Measurements from ENCODE around the gene RNF19B. TPM values are rescaled to one million over a fixed set of nuclear protein-coding genes. Genes with fewer than 3 reads are reported as not detected.

Gene RNF19B
- total and polyA plus RNA-seq, 2 of the 8 experiments (the other 6 are each of a cell fraction or from before 2014, with no cell fraction given), result 9.2 to 11.2 TPM

DNA sequence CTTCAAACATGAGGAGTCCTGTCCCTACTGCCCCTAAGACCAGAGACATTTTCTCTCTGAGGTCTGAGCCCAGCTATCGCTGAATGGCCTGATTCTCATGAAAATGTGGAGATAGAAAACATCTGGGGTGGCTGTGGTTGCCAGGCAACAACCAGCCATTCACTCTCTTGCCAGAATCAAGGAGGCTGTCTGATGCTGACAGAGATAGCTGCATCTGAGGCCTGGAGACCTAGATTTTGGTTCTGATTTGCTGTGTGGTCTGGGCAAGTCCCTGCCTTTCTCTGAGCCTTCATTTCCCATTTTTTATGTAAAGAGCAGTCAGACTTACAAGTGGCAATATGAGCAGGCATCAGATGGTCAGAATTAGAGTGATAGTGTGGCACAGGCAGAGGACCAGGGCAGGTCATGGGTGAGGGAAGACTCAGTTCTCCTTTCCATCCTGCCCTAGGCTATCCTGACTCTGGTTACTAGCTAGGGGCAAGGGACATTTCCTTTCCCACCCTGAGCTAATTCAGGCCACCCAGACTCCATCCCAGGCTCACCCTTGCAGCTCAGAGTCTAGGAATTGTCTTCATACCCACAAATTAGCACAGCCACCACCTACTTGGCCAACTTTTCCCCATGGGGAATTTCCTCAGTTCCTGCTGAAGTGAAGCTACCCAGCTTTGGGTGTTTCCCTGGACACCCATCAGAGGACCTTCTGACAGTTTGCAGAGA lies 20.0 kb upstream of the RNF19B start:
- Histone ChIP-seq H4K20me1 (replicated peaks in 1 of 2; ENCODE audit: control insufficient read depth in 1 of 2, insufficient read depth in 2 of 2, low read length in 2 of 2) (no peaks in the 10 kb centered on the region), H3K9me3 (ENCODE audit: insufficient read depth in 2 of 2, low read depth in 1 of 2, low read length in 1 of 2) (no peaks in the 10 kb centered on the region), H2AK5ac (ENCODE audit: low read depth, low read length) (no peak overlapping the region), H3K9ac (replicated peaks in 1 of 4; ENCODE audit: extremely low read depth in 1 of 4, low read depth in 3 of 4, low read length in 3 of 4) (peak overlapping the region in 1 of 4 experiments; percentile 4; a peak in 1 of 7 replicates), H3K79me1 (ENCODE audit: low read depth, low read length) (no peaks in the 10 kb centered on the region), H2BK12ac (ENCODE audit: low read depth, low read length) (no peak overlapping the region), H2BK20ac (ENCODE audit: low read length) (peak overlapping the region; percentile 75; the same call in 1 of the 2 replicates), H2BK120ac (replicated peaks; ENCODE audit: low read depth, low read length) (no peak overlapping the region), H3K4me2 (ENCODE audit: insufficient read depth in 1 of 2, low read depth in 2 of 2, low read length in 2 of 2) (peak overlapping the region; percentile 23 to 45), H3K27me3 (replicated peaks in 1 of 4; ENCODE audit: control insufficient read depth in 3 of 4, extremely low read depth in 1 of 4, insufficient read depth in 3 of 4, low read length in 3 of 4) (peaks cover 0 to 2% (median 0%) of the 10 kb centered on the region in 4 experiments; a peak in 1 of 7 replicates), H3K27ac (ENCODE audit: low read depth, low read length) (peak overlapping the region; percentile 48; the same call in 1 of the 2 replicates), H3K14ac (ENCODE audit: insufficient read length) (no peak overlapping the region), H2AFZ (ENCODE audit: low read length) (0 out of 2 replicates have a peak overlapping the region, but pooled peaks have one; percentile 35), H3K18ac (ENCODE audit: extremely low read depth, low read length) (0 out of 2 replicates have a peak overlapping the region, but pooled peaks have one; percentile 27), H2BK5ac (ENCODE audit: low read depth, low read length) (peak overlapping the region; percentile 49; the same call in 1 of the 2 replicates), H4K8ac (ENCODE audit: extremely low read depth, insufficient read depth, low read length) (no peak overlapping the region), H3K4me1 (replicated peaks in 1 of 4; ENCODE audit: control insufficient read depth in 3 of 4, insufficient read depth in 4 of 4, low read length in 3 of 4) (peaks cover 8 to 20% (median 10%) of the 10 kb centered on the region in 4 experiments; a peak in 6 of 7 replicates), H4K91ac (replicated peaks; ENCODE audit: insufficient read length, low read length) (peak overlapping the region; percentile 1), H4K5ac (ENCODE audit: insufficient read length, low read depth, low read length) (no peak overlapping the region), H3K36me3 (ENCODE audit: control insufficient read depth in 2 of 4, insufficient read depth in 4 of 4, low read length in 3 of 4) (no peaks in the 10 kb centered on the region), H2BK15ac (ENCODE audit: low read length) (no peak overlapping the region), H3K79me2 (ENCODE audit: control insufficient read depth in 1 of 2, insufficient read depth in 2 of 2, low read length in 2 of 2) (no peaks in the 10 kb centered on the region), H3K4ac (replicated peaks; ENCODE audit: insufficient read length, low read depth, low read length) (no peak overlapping the region), H3K56ac (replicated peaks; ENCODE audit: insufficient read length, low read depth, low read length) (no peak overlapping the region), H3K23ac (ENCODE audit: insufficient read length) (no peak overlapping the region), H3K23me2 (ENCODE audit: low read depth, low read length) (no peaks in the 10 kb centered on the region), H3K4me3 (ENCODE audit: extremely low read depth in 1 of 4, insufficient read depth in 2 of 4, low read depth in 3 of 4, low read length in 4 of 4) (no peak overlapping the region)
- ChIA-PET CTCF (ENCODE audit: partially characterized antibody) (interaction anchor here (0.7 to 1.5 kb wide), 7 partner anchors 7 to 98 kb away, joined by 3 to 5 read pairs (median 3); partner anchors contain the start of gene HPCA), POLR2A (ENCODE audit: partially characterized antibody) (interaction anchor here (0.6 to 2.3 kb wide), 6 partner anchors 8 to 29 kb away, joined by 3 to 11 read pairs (median 4); no protein-coding TSS in a partner anchor)
- WGBS, 2 experiments (ENCODE audit: extremely low coverage in 1 of 2, insufficient coverage in 1 of 2, insufficient read length in 1 of 2, insufficient replicate concordance in 2 of 2, low coverage in 1 of 2, low lambda C conversion rate in 2 of 2, missing lambda C conversion rate in 1 of 2), result 14% methylated on average over 1 of the region's 1 CpG; no CpG with 5 or more reads in 1 of the 2 experiments
- FAIRE-seq (peak; percentile 36), DNase-seq (ENCODE audit: low read depth in 1 of 2, low spot score in 2 of 2) (no peak)
- no peak for TF ChIP-seq CBX5 (IDR thresholded peaks at IDR 0.05; ENCODE audit: low read depth, low read length)
- no peak for TF ChIP-seq RFX5 (IDR thresholded peaks at IDR 0.05; ENCODE audit: borderline replicate concordance, low read depth, low read length)
- no peak for TF ChIP-seq TAF7 (optimal IDR thresholded peaks at IDR 0.05; ENCODE audit: borderline replicate concordance, low read depth, low read length)
- TF ChIP-seq NANOG (IDR thresholded peaks at IDR 0.05; ENCODE audit: insufficient read depth, low read depth, low read length, poor library complexity, severe bottlenecking), result peak; percentile 3
- TF ChIP-seq, protein P1, sequence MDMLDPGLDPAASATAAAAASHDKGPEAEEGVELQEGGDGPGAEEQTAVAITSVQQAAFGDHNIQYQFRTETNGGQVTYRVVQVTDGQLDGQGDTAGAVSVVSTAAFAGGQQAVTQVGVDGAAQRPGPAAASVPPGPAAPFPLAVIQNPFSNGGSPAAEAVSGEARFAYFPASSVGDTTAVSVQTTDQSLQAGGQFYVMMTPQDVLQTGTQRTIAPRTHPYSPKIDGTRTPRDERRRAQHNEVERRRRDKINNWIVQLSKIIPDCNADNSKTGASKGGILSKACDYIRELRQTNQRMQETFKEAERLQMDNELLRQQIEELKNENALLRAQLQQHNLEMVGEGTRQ (IDR thresholded peaks at IDR 0.05; ENCODE audit: low read length), result no peak
- no peak for TF ChIP-seq POU5F1 (IDR thresholded peaks at IDR 0.05; ENCODE audit: low read depth, low read length)
- TF ChIP-seq BRCA1 (IDR thresholded peaks at IDR 0.05; ENCODE audit: low read depth, low read length), result no peak
- no peak for TF ChIP-seq TCF12 (IDR thresholded peaks at IDR 0.05; ENCODE audit: low read depth, low read length)
- TF ChIP-seq MAFK (IDR thresholded peaks at IDR 0.05; ENCODE audit: low read depth, low read length), result no peak
- no peak for TF ChIP-seq PHF8 (conservative IDR thresholded peaks at IDR 0.05; ENCODE audit: low read depth, low read length)
- TF ChIP-seq SUZ12 (IDR thresholded peaks at IDR 0.05; ENCODE audit: low read length), result no peak
